ENCODE results near the gene ADGRG3. TPM values are rescaled to one million over a fixed set of nuclear protein-coding genes. Genes with fewer than 3 reads are reported as not detected.

ADGRG3 gene
- total and polyA plus RNA-seq, 11 donors: 0.12 to 1.4 (median 0.53) TPM

DNA sequence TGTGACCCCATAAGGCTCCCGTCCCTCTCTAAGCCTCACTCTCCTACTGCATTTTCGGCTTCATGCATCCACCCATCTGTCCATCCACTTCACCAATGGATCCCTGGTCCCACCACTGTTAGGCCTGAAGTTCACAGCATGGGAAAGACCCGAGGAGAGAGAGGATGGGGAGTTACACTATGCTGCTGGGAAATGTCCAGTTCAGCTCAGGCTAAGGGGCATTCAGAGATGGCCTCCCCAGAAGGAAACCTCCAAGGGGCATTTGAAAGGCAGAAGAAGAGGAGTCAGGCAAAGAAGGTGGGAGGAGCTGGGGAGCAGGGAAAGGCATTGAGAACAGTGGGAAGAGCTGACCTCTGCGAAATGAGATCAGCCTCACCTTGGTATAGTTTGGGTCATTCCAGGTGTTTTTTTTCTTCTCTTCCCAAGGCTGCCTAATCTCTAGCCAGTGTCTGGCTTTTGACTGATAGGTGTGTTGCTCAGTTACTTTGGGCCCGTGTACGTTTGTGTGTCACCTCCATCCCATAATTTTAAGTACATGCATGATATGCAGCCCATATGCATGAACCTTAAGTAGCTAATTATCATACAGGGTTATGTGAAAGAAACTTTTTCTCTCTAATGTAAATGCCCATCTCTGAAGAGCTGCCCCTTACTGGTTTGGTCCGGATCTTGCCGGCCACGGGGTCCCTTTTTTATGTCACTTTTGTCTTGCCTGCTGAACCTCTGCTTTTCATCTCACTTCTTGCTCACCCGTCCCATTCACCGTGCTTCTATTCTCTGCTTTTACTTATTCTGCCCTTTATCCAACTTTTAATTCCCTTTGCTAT lies 14.9 kb downstream of the ADGRG3 start:
- 88 to 90% (median 90%) methylated on average over 11 of the region's 11 CpGs for WGBS, 4 donors

DNA sequence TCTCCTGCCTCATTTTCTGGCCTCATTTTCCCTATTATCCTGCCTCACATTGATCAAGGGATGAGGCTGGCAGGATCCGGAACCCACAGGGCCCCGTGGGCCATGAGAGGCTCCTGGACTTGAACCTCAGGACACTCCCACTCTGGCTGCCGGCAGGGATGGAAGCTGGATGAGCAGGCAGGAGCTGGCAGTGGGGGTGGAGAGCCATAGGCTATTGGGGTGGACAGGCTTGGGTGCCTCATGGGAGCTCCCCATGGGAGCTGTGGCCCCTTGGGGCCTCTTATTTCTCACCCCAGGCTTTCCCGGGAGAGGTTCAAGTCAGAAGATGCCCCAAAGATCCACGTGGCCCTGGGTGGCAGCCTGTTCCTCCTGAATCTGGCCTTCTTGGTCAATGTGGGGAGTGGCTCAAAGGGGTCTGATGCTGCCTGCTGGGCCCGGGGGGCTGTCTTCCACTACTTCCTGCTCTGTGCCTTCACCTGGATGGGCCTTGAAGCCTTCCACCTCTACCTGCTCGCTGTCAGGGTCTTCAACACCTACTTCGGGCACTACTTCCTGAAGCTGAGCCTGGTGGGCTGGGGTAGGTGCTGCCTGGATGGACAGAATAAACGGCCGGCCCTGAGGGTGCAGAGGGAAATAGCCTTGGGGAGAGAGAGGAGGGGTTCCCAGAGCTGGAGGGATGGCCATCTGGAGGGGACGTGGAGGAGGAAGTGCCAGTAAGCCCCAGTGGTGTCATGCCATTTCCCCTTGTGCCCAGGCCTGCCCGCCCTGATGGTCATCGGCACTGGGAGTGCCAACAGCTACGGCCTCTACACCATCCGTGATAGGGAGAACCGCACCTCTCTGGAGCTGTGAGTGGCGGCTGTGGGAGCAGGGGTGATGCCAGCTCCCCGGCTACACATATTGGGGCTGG lies 15.8 kb downstream of the ADGRG3 start:
- H3K27me3 ChIP-seq: no peaks in the 10 kb centered on the region
- H3K4me3 ChIP-seq: no peak overlapping the region
- no peaks in the 10 kb centered on the region for H3K4me1 ChIP-seq
- H3K9me3 ChIP-seq: no peaks in the 10 kb centered on the region
- H3K36me3 ChIP-seq: no peaks in the 10 kb centered on the region
- ATAC-seq (no peak), DNase-seq (no peak)
- WGBS, 4 donors: 87 to 92% (median 90%) methylated on average over 14 to 18 of the region's 18 CpGs
- TF ChIP-seq, protein P1, sequence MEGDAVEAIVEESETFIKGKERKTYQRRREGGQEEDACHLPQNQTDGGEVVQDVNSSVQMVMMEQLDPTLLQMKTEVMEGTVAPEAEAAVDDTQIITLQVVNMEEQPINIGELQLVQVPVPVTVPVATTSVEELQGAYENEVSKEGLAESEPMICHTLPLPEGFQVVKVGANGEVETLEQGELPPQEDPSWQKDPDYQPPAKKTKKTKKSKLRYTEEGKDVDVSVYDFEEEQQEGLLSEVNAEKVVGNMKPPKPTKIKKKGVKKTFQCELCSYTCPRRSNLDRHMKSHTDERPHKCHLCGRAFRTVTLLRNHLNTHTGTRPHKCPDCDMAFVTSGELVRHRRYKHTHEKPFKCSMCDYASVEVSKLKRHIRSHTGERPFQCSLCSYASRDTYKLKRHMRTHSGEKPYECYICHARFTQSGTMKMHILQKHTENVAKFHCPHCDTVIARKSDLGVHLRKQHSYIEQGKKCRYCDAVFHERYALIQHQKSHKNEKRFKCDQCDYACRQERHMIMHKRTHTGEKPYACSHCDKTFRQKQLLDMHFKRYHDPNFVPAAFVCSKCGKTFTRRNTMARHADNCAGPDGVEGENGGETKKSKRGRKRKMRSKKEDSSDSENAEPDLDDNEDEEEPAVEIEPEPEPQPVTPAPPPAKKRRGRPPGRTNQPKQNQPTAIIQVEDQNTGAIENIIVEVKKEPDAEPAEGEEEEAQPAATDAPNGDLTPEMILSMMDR (IDR thresholded peaks at IDR 0.05): no peak
- no peak for TF ChIP-seq POLR2A (IDR thresholded peaks at IDR 0.05)
- H3K27ac ChIP-seq: no peak overlapping the region
- intact Hi-C loops (cut with DNase I): no loop called here

More for the DNA sequence above, 14.9 kb downstream of the ADGRG3 start:
- H3K4me1 ChIP-seq: peaks cover 0 to 2% (median 0%) of the 10 kb centered on the region in 12 donors
- H3K27me3 ChIP-seq: no peaks in the 10 kb centered on the region
- ATAC-seq: no peak
- H3K4me3 ChIP-seq: no peak overlapping the region
- no peak for DNase-seq
- H3K27ac ChIP-seq: no peak overlapping the region
- TF ChIP-seq, protein P1 (IDR thresholded peaks at IDR 0.05): no peak
- no peak for TF ChIP-seq POLR2A (IDR thresholded peaks at IDR 0.05)
- no peaks in the 10 kb centered on the region for H3K36me3 ChIP-seq
- no peaks in the 10 kb centered on the region for H3K9me3 ChIP-seq
- intact Hi-C loops (cut with DNase I): no loop called here

DNA sequence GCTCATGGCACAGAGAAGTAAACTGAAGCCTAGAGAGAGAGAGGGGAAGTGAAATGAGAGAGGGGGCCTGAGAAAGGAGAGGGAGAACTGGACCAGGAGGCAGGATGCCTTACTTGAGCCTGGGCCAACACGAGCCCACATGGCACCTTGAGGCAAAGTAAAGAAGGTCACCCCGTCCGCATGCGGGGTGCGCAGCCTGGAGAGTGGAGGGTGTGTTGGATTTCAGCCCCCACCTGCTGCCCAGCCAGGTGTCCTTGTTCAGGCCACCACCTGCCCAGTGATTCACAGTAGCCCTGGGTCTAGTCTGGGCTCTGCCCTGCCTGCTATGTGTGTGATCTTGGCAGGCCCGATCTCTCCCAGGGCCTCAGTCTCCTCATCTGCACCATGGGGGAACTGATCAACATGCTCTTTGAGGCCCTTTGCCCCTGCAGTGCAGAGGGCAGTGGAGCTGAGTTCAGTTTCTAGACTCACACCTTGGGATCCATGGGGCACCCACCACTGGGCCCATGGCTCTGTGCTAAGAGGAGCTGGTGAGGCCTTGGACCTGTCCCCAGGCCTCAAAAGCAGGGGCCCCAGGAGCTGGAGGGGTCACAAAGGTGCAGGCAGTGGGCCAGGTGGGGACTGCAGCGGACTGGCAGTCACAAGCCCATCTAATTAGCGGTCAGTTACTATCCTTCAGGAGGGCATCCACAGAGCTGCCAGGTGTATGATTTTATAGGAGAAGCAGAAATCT lies 16.7 kb downstream of the ADGRG3 start:
- TF ChIP-seq, protein P1 (IDR thresholded peaks at IDR 0.05): no peak
- TF ChIP-seq POLR2A (IDR thresholded peaks at IDR 0.05): no peak
- Histone ChIP-seq H3K27ac (no peak overlapping the region), H3K4me3 (no peak overlapping the region), H3K4me1 (peaks cover 0 to 3% (median 0%) of the 10 kb centered on the region in 12 donors), H3K9me3 (no peaks in the 10 kb centered on the region), H3K36me3 (no peaks in the 10 kb centered on the region), H3K27me3 (peaks cover 0 to 5% (median 0%) of the 10 kb centered on the region in 9 donors)
- intact Hi-C loops (cut with DNase I): no loop called here
- DNase-seq (no peak), ATAC-seq (no peak)
- WGBS, 4 donors: 94 to 98% (median 97%) methylated on average over 7 to 8 of the region's 8 CpGs
